ENCODE measurements around the gene BCAR3.

GRCh38 chr1:93552741-93553455 lies 128.7 kb downstream of the BCAR3 start:
- no peak for TF ChIP-seq CTCF (conservative IDR thresholded peaks at IDR 0.05; ENCODE audit: low read depth, low read length)
- TF ChIP-seq CHD1 (IDR thresholded peaks at IDR 0.05; ENCODE audit: low read depth, low read length): no peak
- TF ChIP-seq USF2 (IDR thresholded peaks at IDR 0.05; ENCODE audit: low read depth, low read length): no peak
- TF ChIP-seq POLR2A (IDR thresholded peaks at IDR 0.05; ENCODE audit: low read depth, low read length): no peak
- no peak for TF ChIP-seq FOS (IDR thresholded peaks at IDR 0.05; ENCODE audit: low read depth, low read length)
- TF ChIP-seq SMC3 (IDR thresholded peaks at IDR 0.05; ENCODE audit: low read depth, low read length): no peak

Measured in IMR-90 (cell line).